ENCODE results near the gene LRR1. TPM values are rescaled to one million over a fixed set of nuclear protein-coding genes. Genes with fewer than 3 reads are reported as not detected.
"Not testable (repeated sequence)": the region's sequence is repeated elsewhere in the genome, so short reads cannot be mapped to it uniquely, and the experiment has no call there.

Gene LRR1
- total RNA-seq, 2 donors from 2014 or later, result 7.4 to 10.3 TPM

DNA sequence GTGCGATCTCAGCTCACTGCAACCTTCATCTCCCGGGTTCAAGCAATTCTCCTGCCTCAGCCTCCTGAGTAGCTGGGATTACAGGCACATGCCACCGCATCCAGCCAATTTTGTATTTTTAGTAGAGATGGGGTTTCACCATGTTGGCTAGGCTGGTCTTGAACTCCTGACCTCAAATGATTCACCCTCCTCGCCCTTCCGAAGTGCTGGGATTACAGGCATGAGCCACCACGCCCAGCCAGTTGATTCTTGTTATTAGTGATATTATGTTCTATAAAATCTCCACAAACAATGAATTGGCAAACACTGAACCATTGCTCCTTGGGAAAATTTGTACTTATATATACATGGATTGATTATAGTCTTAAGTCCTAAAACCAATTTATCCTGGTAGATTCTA, 58.8 kb downstream of the LRR1 start:
- not testable (repeated sequence) for H3K36me3 Mint-ChIP-seq (ENCODE audit: low read depth)

DNA sequence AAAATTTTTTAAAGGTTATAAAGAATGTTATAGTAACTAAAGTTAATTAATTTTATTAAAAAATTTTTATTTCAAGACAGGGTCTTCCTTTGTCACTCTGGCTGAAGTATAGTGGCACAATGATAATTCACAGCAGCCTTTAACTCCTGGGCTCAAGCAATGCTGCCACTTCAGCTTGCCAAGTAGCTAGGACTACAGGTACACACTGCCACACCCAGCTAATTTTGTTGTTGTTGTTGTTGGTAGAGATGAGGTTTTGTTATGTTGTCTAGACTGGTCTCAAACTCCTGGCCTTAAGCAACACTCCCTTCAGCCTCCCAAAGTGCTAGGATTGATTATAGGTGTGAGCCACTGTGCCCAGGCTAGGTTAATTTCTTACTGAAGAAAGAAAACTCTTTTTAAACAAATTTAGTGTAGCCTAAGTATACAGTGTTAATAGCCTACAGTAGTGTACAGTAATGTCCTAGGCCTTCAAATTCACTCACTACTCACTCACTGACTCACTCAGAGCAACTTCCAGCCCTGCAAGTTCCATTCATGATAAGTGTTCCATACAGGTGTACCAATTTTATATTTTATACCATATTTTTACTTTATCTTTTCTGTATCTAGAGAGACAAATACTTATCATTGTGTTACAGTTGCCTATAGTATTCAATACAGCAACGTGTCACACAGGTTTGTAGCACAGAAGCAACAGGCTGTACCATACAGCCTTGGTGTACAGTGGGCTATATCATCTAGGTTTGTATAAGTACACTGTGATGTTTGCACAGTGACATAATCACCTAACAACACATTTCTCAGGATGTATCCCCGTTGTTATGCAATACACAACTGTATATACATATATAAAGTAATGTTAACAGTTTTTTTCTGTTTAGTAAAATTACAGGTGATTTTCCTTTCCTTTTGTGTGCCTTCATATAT, 61.1 kb downstream of the LRR1 start:
- no peak for ATAC-seq
- no peak for DNase-seq
- Mint-ChIP-seq H3K4me3 (no peak overlapping the region), H3K27ac (no peak overlapping the region), H3K4me1 (no peaks in the 10 kb centered on the region), H3K36me3 (ENCODE audit: low read depth) (no peaks in the 10 kb centered on the region), H3K27me3 (no peaks in the 10 kb centered on the region)
- H3K9me3 ChIP-seq (ENCODE audit: control insufficient read depth, low read length, poor library complexity, severe bottlenecking), result no peaks in the 10 kb centered on the region

More for the DNA sequence above, 58.8 kb downstream of the LRR1 start:
- not testable (repeated sequence) for H3K9me3 ChIP-seq (ENCODE audit: control insufficient read depth, low read length, poor library complexity, severe bottlenecking); H3K4me1 Mint-ChIP-seq; ATAC-seq; H3K27me3 Mint-ChIP-seq; DNase-seq; H3K4me3 Mint-ChIP-seq; H3K27ac Mint-ChIP-seq

Other genes with a start within 250 kb of the LRR1 start
- gene RPS29, start 12.6 kb upstream of the LRR1 start, total RNA-seq, result 1,000 to 10,000 TPM; 3,969 to 4,133 TPM
- 100 to 1,000 TPM; 209 to 250 TPM for gene RPL36AL, start 21.7 kb downstream of the LRR1 start, total RNA-seq
- gene MGAT2, start 21.9 kb downstream of the LRR1 start, total RNA-seq, result 10 to 100 TPM; 30.0 to 34.5 TPM
- gene DNAAF2, start 36.3 kb downstream of the LRR1 start, total RNA-seq, result 10 to 100 TPM; 25.7 to 34.0 TPM
- 1 to 10 TPM; 1.0 to 2.2 TPM for gene POLE2, start 89.3 kb downstream of the LRR1 start, total RNA-seq
- 1 to 10 TPM; 7.4 to 7.5 TPM for gene KLHDC1, start 94.2 kb downstream of the LRR1 start, total RNA-seq
- gene KLHDC2, start 169.2 kb downstream of the LRR1 start, total RNA-seq, result 10 to 100 TPM; 73.5 to 79.2 TPM

Measured in T-helper 17 cell (primary cell).